GM18519 (cell line): ENCODE results near the gene COMMD7.

ENCODE experiments used
- ATAC-seq: cut with Tn5 transposase; IDR thresholded peaks from one replicate; pipeline ENCODE4 v1.9.1; 2021; ENCODE audit warnings: mild to moderate bottlenecking, moderate library complexity; ENCODE audit not compliant: unreplicated experiment, low FRiP score

COMMD7 gene

DNA sequence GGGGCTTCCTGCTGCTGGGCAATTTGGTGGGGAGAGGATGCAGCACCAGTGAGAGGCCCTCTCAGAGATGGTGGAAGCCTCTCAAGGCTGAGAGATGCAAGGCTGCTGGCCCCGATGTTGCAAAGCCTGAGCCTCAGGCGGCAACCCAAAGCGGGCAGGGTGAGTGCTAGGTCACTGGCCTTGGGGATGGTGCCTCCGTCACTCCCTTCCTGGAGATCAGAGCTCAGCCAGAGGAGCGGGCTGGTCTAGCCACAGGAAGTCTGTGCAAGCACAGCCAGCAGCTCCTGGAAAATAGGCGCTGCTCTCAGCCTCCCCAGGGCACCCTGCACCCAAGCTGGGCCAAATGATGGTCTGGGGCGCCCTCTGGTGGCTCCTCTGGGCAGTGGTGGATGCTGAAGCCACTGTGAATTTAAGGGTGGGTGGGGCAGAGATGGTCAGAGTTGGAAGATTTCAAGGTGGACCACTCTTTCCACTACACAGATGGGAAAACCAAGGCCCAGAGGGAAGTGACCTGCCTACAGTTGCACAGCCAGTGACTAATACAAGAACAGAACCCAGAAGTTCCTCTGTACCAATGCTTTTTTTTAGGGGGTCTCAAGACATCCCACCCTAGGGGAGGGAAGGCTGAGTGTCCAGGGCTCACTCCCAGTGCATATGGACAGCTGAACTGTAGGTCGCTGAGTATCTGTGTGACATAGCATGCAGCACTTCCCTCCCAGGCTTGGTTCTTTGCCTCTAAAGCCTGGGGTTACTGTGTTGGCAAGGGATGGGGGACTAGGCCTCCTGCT, 90.3 kb downstream of the COMMD7 start:
- ATAC-seq = no peak
